Upper lobe of left lung (tissue), 6 donors: Measurements from ENCODE around the gene LAMB2. TPM values are rescaled to one million over a fixed set of nuclear protein-coding genes. Genes with fewer than 3 reads are reported as not detected.

Experiments
- ATAC-seq, 2 donors: fragments of 200-7000 bp; cut with Tn5 transposase; one replicate each; pipeline ENCODE4 v1.9.1; 2022; ENCODE audit warnings: mild to moderate bottlenecking in 2 of 2, moderate library complexity in 2 of 2; ENCODE audit not compliant: low FRiP score in 2 of 2
- DNase-seq, 2 donors: peaks; one replicate each; pipeline ENCODE4 v3.0.0-alpha.2; 2019 to 2020
- H3K27ac ChIP-seq, 4 donors: fragments of 200-600 bp; sonication (generic); one replicate each; pipeline ENCODE4 v1.5.1; 2016 to 2019
- H3K27me3 ChIP-seq, 4 donors: fragments of 200-600 bp; sonication (generic); one replicate each; pipeline ENCODE4 v1.5.1; 2017 to 2019
- H3K36me3 ChIP-seq, 4 donors: fragments of 200-600 bp; sonication (generic); one replicate each; pipeline ENCODE4 v1.5.1; 2016 to 2019
- H3K4me1 ChIP-seq, 4 donors: fragments of 200-600 bp; sonication (generic); one replicate each; pipeline ENCODE4 v1.5.1; 2018 to 2019
- H3K4me3 ChIP-seq, 4 donors: fragments of 200-600 bp; sonication (generic); one replicate each; pipeline ENCODE4 v1.5.1; 2017 to 2019; ENCODE audit warnings: mild to moderate bottlenecking in 2 of 4, moderate library complexity in 1 of 4
- H3K9me3 ChIP-seq, 4 donors: fragments of 200-600 bp; sonication (generic); one replicate each; pipeline ENCODE4 v1.5.1; 2018 to 2019
- CTCF ChIP-seq, 6 experiments: fragments of 450-650 bp in 4 of 6; fragments of 200-600 bp in 2 of 6; sonication (generic) in 2 of 6; IDR thresholded peaks; one replicate each; pipeline ENCODE4 v1.5.1; 2016 to 2019; ENCODE audit warnings: antibody characterized with exemption in 6 of 6
- EP300 ChIP-seq, 4 donors: sonication (generic); formaldehyde crosslinking; IDR thresholded peaks; one replicate each; pipeline ENCODE4 v1.5.1; 2017; ENCODE audit warnings: antibody characterized with exemption in 4 of 4, control low read depth in 2 of 4
- POLR2A ChIP-seq, 4 donors: fragments of 450-650 bp; IDR thresholded peaks; one replicate each; pipeline ENCODE4 v1.5.1; 2016 to 2017; ENCODE audit warnings: antibody characterized with exemption in 4 of 4, mild to moderate bottlenecking in 2 of 4
- POLR2AphosphoS5 ChIP-seq, 2 donors: sonication (generic); formaldehyde crosslinking; IDR thresholded peaks; one replicate each; pipeline ENCODE4 v1.5.1; 2017; ENCODE audit warnings: antibody characterized with exemption in 2 of 2
- WGBS, 2 donors: methylation state at CpG; one replicate each; pipeline ENCODE4 v1.1.5; 2017 to 2018; 5-methylcytosine and 5-hydroxymethylcytosine counted together
- small RNA-seq, 4 donors: library from RNA; depleted of rRNA; stranded (forward); fragments of <200 nt; gene quantifications; one replicate each; pipeline ENCODE3, GENCODE V24; 2016
- total RNA-seq, 6 donors: library from RNA; depleted of rRNA in 4 of 6; stranded (reverse); fragments of >200 nt in 4 of 6; gene quantifications; one replicate each; pipeline versions ENCODE4 v1.1.0 to v1.2.1, GENCODE V29; 2016 to 2021
- donor health status: DM: no; HTN: no; CAD: no; lungs with moderate emphysema.
- donor health status: DM: no; HTN: yes; CAD: no; lungs with severe emphysema.

Gene LAMB2
- total RNA-seq, 6 donors from 2014 or later, result 349 to 904 (median 555) TPM

DNA sequence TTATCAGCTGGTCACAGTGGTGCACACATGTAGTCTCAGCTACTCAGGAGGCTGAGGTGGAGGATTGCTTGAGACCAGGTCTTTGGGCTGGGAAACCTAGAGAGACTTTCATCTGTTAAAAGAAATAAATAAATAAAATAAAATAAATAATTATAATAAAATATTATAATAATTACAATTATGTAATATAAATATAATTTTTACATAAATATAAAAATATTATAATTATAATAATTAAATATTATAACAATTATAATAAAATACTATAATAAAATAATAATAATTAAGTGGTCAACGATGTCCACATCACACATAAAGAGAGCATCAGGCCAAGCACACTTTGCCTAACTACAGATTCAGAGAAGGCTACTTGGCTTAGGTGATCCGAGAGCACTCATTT is 53.6 kb downstream of the LAMB2 start:
- H3K27me3 ChIP-seq, result no peaks in the 10 kb centered on the region
- H3K9me3 ChIP-seq, result no peaks in the 10 kb centered on the region
- 98% methylated on average over 2 of the region's 2 CpGs for WGBS, 2 donors
- DNase-seq, result no peak
- peaks cover 8 to 51% (median 36%) of the 10 kb centered on the region in 4 donors for H3K36me3 ChIP-seq
- no peak for ATAC-seq
- no peaks in the 10 kb centered on the region for H3K4me1 ChIP-seq
- no peak overlapping the region for H3K4me3 ChIP-seq
- no peak overlapping the region for H3K27ac ChIP-seq
- TF ChIP-seq CTCF (IDR thresholded peaks at IDR 0.05), result no peak
- no peak for TF ChIP-seq POLR2AphosphoS5 (IDR thresholded peaks at IDR 0.05)
- TF ChIP-seq POLR2A (IDR thresholded peaks at IDR 0.05), result no peak
- no peak for TF ChIP-seq EP300 (IDR thresholded peaks at IDR 0.05)

DNA sequence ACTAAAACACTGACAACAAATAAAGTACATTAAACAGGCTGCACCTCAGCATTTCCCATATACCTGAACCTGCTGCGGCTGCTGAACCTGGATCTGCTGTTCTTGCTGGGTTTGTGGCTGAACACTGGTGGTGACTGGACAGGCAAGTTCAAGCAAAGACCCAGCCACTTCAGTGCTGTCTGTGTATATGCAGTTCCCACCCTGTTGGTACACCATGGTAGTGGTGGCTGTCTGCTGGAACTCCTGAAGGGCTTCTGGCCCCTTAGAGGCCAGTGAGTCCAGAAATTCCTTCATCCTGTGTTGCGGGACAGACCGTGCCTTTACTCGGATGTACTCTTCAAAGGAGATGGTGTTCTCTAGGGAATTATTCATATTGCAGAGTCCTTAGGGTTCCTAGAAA is 56.2 kb downstream of the LAMB2 start:
- H3K27me3 ChIP-seq, result no peaks in the 10 kb centered on the region
- TF ChIP-seq POLR2A (IDR thresholded peaks at IDR 0.05), result no peak
- no peak for TF ChIP-seq POLR2AphosphoS5 (IDR thresholded peaks at IDR 0.05)
- TF ChIP-seq CTCF (IDR thresholded peaks at IDR 0.05), result no peak
- TF ChIP-seq EP300 (IDR thresholded peaks at IDR 0.05), result no peak
- H3K4me1 ChIP-seq, result no peaks in the 10 kb centered on the region
- H3K9me3 ChIP-seq, result no peaks in the 10 kb centered on the region
- peaks cover 14 to 73% (median 59%) of the 10 kb centered on the region in 4 donors for H3K36me3 ChIP-seq
- ATAC-seq, result no peak
- no peak overlapping the region for H3K4me3 ChIP-seq
- no peak for DNase-seq
- WGBS, 2 donors, result 94% methylated on average over 4 of the region's 4 CpGs
- no peak overlapping the region for H3K27ac ChIP-seq

- WGBS, 2 donors, result 96 to 97% methylated on average over 13 of the region's 13 CpGs
- H3K36me3 ChIP-seq, result peaks cover 14 to 79% (median 64%) of the 10 kb centered on the region in 4 donors
- H3K9me3 ChIP-seq, result no peaks in the 10 kb centered on the region
- no peak overlapping the region for H3K4me3 ChIP-seq
- ATAC-seq (no peak), DNase-seq (peak in 1 of 2 donors; percentile 67)
- TF ChIP-seq POLR2A (IDR thresholded peaks at IDR 0.05), result no peak
- H3K27ac ChIP-seq, result no peak overlapping the region
- no peaks in the 10 kb centered on the region for H3K27me3 ChIP-seq
- no peaks in the 10 kb centered on the region for H3K4me1 ChIP-seq
Observed at GRCh38 chr3:49076116-49076515, 56.7 kb downstream of the LAMB2 start.

Small RNA genes lying within 50 kb of the gene (small RNA-seq; reads per million reads assigned to genes)
- 0 reads per million in 4 donors for gene RN7SL182P

Other genes with a start within 250 kb of the LAMB2 start
- gene SLC25A20, start 234.2 kb downstream of the LAMB2 start, total RNA-seq, result 10 to 100 TPM; 15.1 to 32.7 (median 19.2) TPM
- 100 to 1,000 TPM in 2 of 6 donors, 10 to 100 TPM in 4; 81.2 to 190 (median 91.0) TPM for gene ARIH2, start 214.2 kb downstream of the LAMB2 start, total RNA-seq
- 100 to 1,000 TPM in 1 of 6 donors, 10 to 100 TPM in 5; 44.2 to 184 (median 69.9) TPM for gene P4HTM, start 142.8 kb downstream of the LAMB2 start, total RNA-seq
- gene WDR6, start 125.7 kb downstream of the LAMB2 start, total RNA-seq, result 100 to 1,000 TPM; 100 to 279 (median 123) TPM
- gene DALRD3, start 114.5 kb downstream of the LAMB2 start, total RNA-seq, result 10 to 100 TPM; 28.5 to 67.1 (median 35.7) TPM
- gene NDUFAF3, start 110.9 kb downstream of the LAMB2 start, total RNA-seq, result 100 to 1,000 TPM in 3 of 6 donors, 10 to 100 TPM in 3; 75.4 to 166 (median 101) TPM
- 100 to 1,000 TPM in 3 of 6 donors, 10 to 100 TPM in 3; 67.1 to 142 (median 97.3) TPM for gene IMPDH2, start 103.7 kb downstream of the LAMB2 start, total RNA-seq
- gene QRICH1, start 39.0 kb downstream of the LAMB2 start, total RNA-seq, result 100 to 1,000 TPM in 1 of 6 donors, 10 to 100 TPM in 5; 65.6 to 145 (median 74.2) TPM
- 100 to 1,000 TPM; 143 to 256 (median 191) TPM for gene QARS1, start 28.3 kb downstream of the LAMB2 start, total RNA-seq
- 10 to 100 TPM; 42.6 to 76.4 (median 57.2) TPM for gene USP19, start 12.2 kb downstream of the LAMB2 start, total RNA-seq
- 10 to 100 TPM; 20.7 to 31.6 (median 26.0) TPM for gene CCDC71, start 33.3 kb upstream of the LAMB2 start, total RNA-seq
- 10 to 100 TPM; 21.9 to 60.8 (median 32.7) TPM for gene KLHDC8B, start 38.5 kb upstream of the LAMB2 start, total RNA-seq
- gene C3orf62, start 144.2 kb upstream of the LAMB2 start, total RNA-seq, result 10 to 100 TPM in 1 of 6 donors, 1 to 10 TPM in 5; 4.2 to 15.7 (median 7.1) TPM
- gene USP4, start 207.0 kb upstream of the LAMB2 start, total RNA-seq, result 100 to 1,000 TPM in 2 of 6 donors, 10 to 100 TPM in 4; 28.1 to 190 (median 66.9) TPM
- 100 to 1,000 TPM; 174 to 603 (median 445) TPM for gene GPX1, start 225.3 kb upstream of the LAMB2 start, total RNA-seq